K562 (cell line): ENCODE measurements around the gene FEN1. TPM values are rescaled to one million over a fixed set of nuclear protein-coding genes. Genes with fewer than 3 reads are reported as not detected.

Experiments used
- EGR1 ChIP-seq: fragments of 450-650 bp; conservative IDR thresholded peaks from 2 replicates; pipeline ENCODE4 v1.6.1; 2017; ENCODE audit warnings: mild to moderate bottlenecking
- FOS ChIP-seq: IDR thresholded peaks from 3 replicates; pipeline ENCODE4 v1.6.1; 2011; ENCODE audit not compliant: insufficient read length; ENCODE audit errors: extremely low read depth
- GATA2 ChIP-seq: sonication (generic); formaldehyde crosslinking; IDR thresholded peaks from 2 replicates; pipeline ENCODE4 v1.4.0; 2020; ENCODE audit warnings: mild to moderate bottlenecking, missing genetic modification reagents
- HSF4 ChIP-seq: fragments of 250-450 bp; sonication (Bioruptor Pico); IDR thresholded peaks from 2 replicates; pipeline ENCODE4 v2.1.2; 2022; ENCODE audit warnings: mild to moderate bottlenecking, moderate library complexity, borderline replicate concordance
- KDM5B ChIP-seq: fragments of 200-600 bp; sonication (generic); IDR thresholded peaks from 2 replicates; pipeline ENCODE4 v1.6.1; 2012; ENCODE audit warnings: low read depth, mild to moderate bottlenecking, moderate library complexity, low read length, control low read depth, inconsistent platforms; ENCODE audit not compliant: insufficient replicate concordance
- KLF13 ChIP-seq: fragments of 450-650 bp; IDR thresholded peaks from 2 replicates; pipeline ENCODE4 v1.6.1; 2016; ENCODE audit warnings: missing genetic modification characterization, low read depth, mild to moderate bottlenecking, missing compliant biosample characterization, moderate library complexity, borderline replicate concordance
- MED1 ChIP-seq: sonication (generic); formaldehyde crosslinking; IDR thresholded peaks from 2 replicates; pipeline ENCODE4 v1.8.1; 2023; ENCODE audit warnings: missing genetic modification reagents, borderline replicate concordance
- NCOA1 ChIP-seq: fragments of 450-650 bp; IDR thresholded peaks from 2 replicates; pipeline ENCODE4 v1.6.1; 2016; ENCODE audit warnings: low read depth
- NCOA4 ChIP-seq: fragments of 450-650 bp; IDR thresholded peaks from 2 replicates; pipeline ENCODE4 v1.6.1; 2018; ENCODE audit warnings: mild to moderate bottlenecking; ENCODE audit not compliant: partially characterized antibody
- NONO ChIP-seq, 2 experiments: fragments of 200-400 bp in 1 of 2; fragments of 450-650 bp in 1 of 2; formaldehyde crosslinking in 1 of 2; IDR thresholded peaks; 2 replicates each; pipeline ENCODE4 v1.6.1; 2017; ENCODE audit warnings: low read depth in 2 of 2, mild to moderate bottlenecking in 2 of 2, moderate library complexity in 2 of 2, low read length in 1 of 2
- PHB ChIP-seq: fragments of 250-450 bp; sonication (Bioruptor Pico); IDR thresholded peaks from 2 replicates; pipeline ENCODE4 v1.5.0; 2021
- PTBP1 ChIP-seq: fragments of 200-400 bp; formaldehyde crosslinking; IDR thresholded peaks from 2 replicates; pipeline ENCODE4 v1.6.1; 2017; ENCODE audit warnings: low read depth, low read length
- SREBF2 ChIP-seq: sonication (generic); formaldehyde crosslinking; IDR thresholded peaks from 2 replicates; pipeline ENCODE4 v1.4.0; 2020; ENCODE audit warnings: mild to moderate bottlenecking, missing genetic modification reagents
- TAF9B ChIP-seq: fragments of 450-650 bp; IDR thresholded peaks from 2 replicates; pipeline ENCODE4 v1.6.1; 2018; ENCODE audit warnings: mild to moderate bottlenecking; ENCODE audit not compliant: partially characterized antibody
- ZNF431 ChIP-seq: sonication (generic); formaldehyde crosslinking; IDR thresholded peaks from 2 replicates; pipeline ENCODE4 v1.8.0; 2022; ENCODE audit warnings: mild to moderate bottlenecking, missing genetic modification reagents
- ZNF551 ChIP-seq: fragments of 250-450 bp; sonication (Bioruptor Pico); IDR thresholded peaks from 2 replicates; pipeline ENCODE4 v1.5.0; 2021; ENCODE audit warnings: mild to moderate bottlenecking, moderate library complexity
- ZSCAN29 ChIP-seq: fragments of 450-650 bp; IDR thresholded peaks from 2 replicates; pipeline ENCODE4 v1.6.1; 2017
- polyA plus RNA-seq, 8 experiments: library from polyadenylated mRNA; depleted of rRNA in 4 of 8; stranded (reverse) in 5 of 8; unstranded in 3 of 8; fragments of >200 nt; fragmentation: Nextera tagmentation in 2 of 8; fragmentation: Illumina TruSeq in 1 of 8; extraction: Ambion mirVana in 2 of 8; extraction: Trizol in 1 of 8; gene quantifications; 2 replicates each; pipeline versions ENCODE4 v1.2.1 to v1.2.3, GENCODE V29; 2011 to 2014; ENCODE audit warnings: inconsistent platforms in 1 of 8, missing spikeins in 1 of 8
- total RNA-seq, 7 experiments: library from RNA; depleted of rRNA in 6 of 7; stranded (reverse); fragments of >200 nt in 6 of 7; fragmentation: Illumina TruSeq in 2 of 7; extraction: Trizol in 2 of 7; gene quantifications; 2 replicates each; pipeline versions ENCODE4 v1.2.1 to v1.2.3, GENCODE V29; 2011 to 2021; ENCODE audit warnings: low replicate concordance in 1 of 7
- TF ChIP-seq, protein P1 (sequence below), 2 experiments: fragments of 450-650 bp; IDR thresholded peaks; 2 replicates each; pipeline ENCODE4 v1.6.1; 2018; ENCODE audit warnings: mild to moderate bottlenecking in 2 of 2, low read depth in 1 of 2; ENCODE audit not compliant: partially characterized antibody in 2 of 2
- TF ChIP-seq, protein P2 (sequence below): sonication (generic); IDR thresholded peaks from 2 replicates; pipeline ENCODE4 v1.6.1; 2016
- TF ChIP-seq, protein P3 (sequence below): fragments of 250-450 bp; sonication (Bioruptor Pico); IDR thresholded peaks from 2 replicates; pipeline ENCODE4 v1.8.0; 2021; ENCODE audit warnings: moderate library complexity, mild to moderate bottlenecking, inconsistent platforms
- TF ChIP-seq, protein P4 (sequence below): fragments of 450-650 bp; formaldehyde crosslinking; IDR thresholded peaks from 2 replicates; pipeline ENCODE4 v1.4.0; 2022; ENCODE audit warnings: mild to moderate bottlenecking, moderate library complexity
- TF ChIP-seq, protein P5 (sequence below): fragments of 450-650 bp; IDR thresholded peaks from 2 replicates; pipeline ENCODE4 v1.6.1; 2017; ENCODE audit warnings: mild to moderate bottlenecking, moderate library complexity

Gene FEN1
- total and polyA plus RNA-seq, 9 of the 15 experiments (the other 6 are each of a cell fraction or from before 2014, with no cell fraction given): 58.1 to 156 (median 137) TPM

DNA sequence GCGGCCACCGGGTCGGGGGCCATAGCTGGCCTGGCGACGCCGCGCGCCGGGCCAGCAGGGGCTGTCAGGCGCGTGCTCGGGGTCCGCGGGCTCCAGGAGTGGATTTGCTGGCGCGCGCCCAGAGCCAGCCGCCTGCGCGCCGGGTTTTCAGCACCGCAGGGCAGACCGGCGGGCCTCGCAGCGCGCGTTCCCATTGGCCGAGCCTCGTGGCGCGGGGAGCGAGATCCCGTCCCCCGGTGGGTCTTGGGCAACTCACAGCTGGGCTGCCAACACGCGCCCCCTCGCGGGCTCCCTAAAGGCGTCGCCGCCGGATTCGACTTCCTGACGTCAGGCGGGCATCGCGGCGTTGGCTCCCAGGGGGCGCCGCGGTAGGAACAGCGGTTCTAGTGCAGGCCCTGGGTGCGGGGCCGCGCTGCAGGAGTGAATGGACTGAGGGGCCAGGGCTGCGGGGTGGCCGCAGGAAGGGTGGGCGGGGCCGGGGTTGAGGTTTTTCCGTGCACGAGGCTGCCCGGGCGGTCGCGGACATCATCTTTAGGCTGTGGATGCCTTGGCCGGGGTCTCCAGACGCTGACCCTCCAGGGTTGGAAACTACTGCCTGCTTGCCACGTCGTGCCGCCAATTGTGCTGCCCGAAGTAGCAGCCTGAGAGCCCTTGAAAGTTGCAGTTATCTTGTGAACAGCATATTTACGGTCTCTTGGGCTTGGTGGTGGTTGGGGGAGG, 24.2 kb downstream of the FEN1 start, which contains the start of gene FADS1 (continued):
- TF ChIP-seq SREBF2 (no peak), NCOA4 (no peak), FOS (no peak), NCOA1 (no peak), NONO (IDR thresholded peaks at IDR 0.05; ENCODE audit: low read depth in 2 of 2, low read length in 1 of 2) (peak; percentile 80 to 89), ZSCAN29 (peak; percentile 68; the same call in 1 of the 2 replicates), KLF13 (tag) (peak; percentile 27; the same call in 1 of the 2 replicates), GATA2 (CRISPR knock-in tag) (no peak), ZNF431 (CRISPR knock-in tag) (peak; percentile 85), EGR1 (peak; percentile 32; the same call in 1 of the 2 replicates), HSF4 (CRISPR knock-in tag) (no peak), ZNF551 (no peak), TAF9B (peak; percentile 59), MED1 (CRISPR knock-in tag) (no peak), PTBP1 (peak; percentile 59; the same call in 1 of the 2 replicates), PHB (CRISPR knock-in tag) (no peak), KDM5B (peak; percentile 45)
- TF ChIP-seq, protein P1, sequence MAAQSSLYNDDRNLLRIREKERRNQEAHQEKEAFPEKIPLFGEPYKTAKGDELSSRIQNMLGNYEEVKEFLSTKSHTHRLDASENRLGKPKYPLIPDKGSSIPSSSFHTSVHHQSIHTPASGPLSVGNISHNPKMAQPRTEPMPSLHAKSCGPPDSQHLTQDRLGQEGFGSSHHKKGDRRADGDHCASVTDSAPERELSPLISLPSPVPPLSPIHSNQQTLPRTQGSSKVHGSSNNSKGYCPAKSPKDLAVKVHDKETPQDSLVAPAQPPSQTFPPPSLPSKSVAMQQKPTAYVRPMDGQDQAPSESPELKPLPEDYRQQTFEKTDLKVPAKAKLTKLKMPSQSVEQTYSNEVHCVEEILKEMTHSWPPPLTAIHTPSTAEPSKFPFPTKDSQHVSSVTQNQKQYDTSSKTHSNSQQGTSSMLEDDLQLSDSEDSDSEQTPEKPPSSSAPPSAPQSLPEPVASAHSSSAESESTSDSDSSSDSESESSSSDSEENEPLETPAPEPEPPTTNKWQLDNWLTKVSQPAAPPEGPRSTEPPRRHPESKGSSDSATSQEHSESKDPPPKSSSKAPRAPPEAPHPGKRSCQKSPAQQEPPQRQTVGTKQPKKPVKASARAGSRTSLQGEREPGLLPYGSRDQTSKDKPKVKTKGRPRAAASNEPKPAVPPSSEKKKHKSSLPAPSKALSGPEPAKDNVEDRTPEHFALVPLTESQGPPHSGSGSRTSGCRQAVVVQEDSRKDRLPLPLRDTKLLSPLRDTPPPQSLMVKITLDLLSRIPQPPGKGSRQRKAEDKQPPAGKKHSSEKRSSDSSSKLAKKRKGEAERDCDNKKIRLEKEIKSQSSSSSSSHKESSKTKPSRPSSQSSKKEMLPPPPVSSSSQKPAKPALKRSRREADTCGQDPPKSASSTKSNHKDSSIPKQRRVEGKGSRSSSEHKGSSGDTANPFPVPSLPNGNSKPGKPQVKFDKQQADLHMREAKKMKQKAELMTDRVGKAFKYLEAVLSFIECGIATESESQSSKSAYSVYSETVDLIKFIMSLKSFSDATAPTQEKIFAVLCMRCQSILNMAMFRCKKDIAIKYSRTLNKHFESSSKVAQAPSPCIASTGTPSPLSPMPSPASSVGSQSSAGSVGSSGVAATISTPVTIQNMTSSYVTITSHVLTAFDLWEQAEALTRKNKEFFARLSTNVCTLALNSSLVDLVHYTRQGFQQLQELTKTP (IDR thresholded peaks at IDR 0.05; ENCODE audit: low read depth in 1 of 2, partially characterized antibody in 2 of 2): no peak
- TF ChIP-seq, protein P2, sequence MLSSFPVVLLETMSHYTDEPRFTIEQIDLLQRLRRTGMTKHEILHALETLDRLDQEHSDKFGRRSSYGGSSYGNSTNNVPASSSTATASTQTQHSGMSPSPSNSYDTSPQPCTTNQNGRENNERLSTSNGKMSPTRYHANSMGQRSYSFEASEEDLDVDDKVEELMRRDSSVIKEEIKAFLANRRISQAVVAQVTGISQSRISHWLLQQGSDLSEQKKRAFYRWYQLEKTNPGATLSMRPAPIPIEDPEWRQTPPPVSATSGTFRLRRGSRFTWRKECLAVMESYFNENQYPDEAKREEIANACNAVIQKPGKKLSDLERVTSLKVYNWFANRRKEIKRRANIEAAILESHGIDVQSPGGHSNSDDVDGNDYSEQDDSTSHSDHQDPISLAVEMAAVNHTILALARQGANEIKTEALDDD: no peak
- TF ChIP-seq, protein P3, sequence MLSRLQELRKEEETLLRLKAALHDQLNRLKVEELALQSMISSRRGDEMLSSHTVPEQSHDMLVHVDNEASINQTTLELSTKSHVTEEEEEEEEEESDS (CRISPR knock-in tag): no peak
- TF ChIP-seq, protein P4, sequence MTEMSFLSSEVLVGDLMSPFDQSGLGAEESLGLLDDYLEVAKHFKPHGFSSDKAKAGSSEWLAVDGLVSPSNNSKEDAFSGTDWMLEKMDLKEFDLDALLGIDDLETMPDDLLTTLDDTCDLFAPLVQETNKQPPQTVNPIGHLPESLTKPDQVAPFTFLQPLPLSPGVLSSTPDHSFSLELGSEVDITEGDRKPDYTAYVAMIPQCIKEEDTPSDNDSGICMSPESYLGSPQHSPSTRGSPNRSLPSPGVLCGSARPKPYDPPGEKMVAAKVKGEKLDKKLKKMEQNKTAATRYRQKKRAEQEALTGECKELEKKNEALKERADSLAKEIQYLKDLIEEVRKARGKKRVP (CRISPR knock-in tag): no peak
- TF ChIP-seq, protein P5, sequence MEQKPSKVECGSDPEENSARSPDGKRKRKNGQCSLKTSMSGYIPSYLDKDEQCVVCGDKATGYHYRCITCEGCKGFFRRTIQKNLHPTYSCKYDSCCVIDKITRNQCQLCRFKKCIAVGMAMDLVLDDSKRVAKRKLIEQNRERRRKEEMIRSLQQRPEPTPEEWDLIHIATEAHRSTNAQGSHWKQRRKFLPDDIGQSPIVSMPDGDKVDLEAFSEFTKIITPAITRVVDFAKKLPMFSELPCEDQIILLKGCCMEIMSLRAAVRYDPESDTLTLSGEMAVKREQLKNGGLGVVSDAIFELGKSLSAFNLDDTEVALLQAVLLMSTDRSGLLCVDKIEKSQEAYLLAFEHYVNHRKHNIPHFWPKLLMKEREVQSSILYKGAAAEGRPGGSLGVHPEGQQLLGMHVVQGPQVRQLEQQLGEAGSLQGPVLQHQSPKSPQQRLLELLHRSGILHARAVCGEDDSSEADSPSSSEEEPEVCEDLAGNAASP: no peak
